GM19099 (cell line): Measurements from ENCODE around the gene PGLYRP2.

Source experiments
- POLR2A ChIP-seq: IDR thresholded peaks from 3 replicates; pipeline ENCODE4 v1.6.1; 2011; ENCODE audit warnings: low read depth; ENCODE audit not compliant: insufficient read length; ENCODE audit errors: extremely low read depth

The PGLYRP2 gene

DNA sequence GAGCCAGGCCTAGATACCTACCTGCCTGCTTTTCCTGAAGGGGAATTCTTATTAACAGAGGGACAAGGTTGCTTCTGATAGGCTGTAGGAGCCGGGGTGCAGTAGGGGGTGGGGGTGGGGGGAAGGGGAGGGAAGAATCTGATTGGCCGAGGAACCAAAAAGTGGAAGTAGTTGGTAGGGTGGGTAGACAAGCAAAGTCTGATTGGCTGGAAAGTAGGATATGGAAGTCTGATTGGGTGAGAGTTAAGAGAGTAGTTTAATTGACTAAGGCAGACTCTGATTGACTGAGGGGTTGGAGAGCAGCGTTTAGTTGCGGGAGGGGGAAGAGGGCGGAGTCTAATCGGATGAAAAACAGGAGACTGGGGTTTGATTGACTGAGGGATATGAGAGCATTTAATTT, 19.6 kb upstream of the PGLYRP2 start:
- no peak for TF ChIP-seq POLR2A

DNA sequence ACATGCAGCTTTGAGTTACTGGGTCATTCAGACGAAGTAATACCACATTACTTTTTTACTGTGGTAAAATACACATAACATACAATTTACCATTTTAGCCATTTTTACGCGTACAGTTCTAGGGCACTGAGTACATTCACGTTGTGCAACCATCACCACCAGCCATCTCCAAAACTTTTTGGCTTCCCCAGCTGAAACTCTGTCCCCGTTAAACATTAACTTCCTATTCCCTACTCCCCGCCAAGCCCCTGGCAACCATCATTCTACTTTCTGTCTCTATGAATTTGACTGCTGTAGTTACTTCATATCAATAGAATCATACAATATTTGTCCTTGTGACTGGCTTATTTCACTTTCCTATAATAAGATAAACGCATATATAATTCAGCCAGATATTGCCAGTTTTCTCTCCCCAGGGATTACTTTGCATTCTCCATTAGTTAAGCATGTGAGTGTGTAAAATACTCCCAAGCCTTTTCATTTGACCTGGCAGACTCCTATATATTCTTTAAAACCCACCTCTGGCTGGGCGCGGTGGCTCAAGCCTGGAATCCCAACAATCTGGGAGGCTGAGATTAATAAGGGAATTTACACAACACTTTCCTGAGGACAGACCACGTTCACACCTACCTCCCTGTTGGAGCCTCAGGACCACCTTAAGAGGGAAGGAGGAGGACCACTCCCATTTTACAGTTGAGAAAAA, 19.0 kb upstream of the PGLYRP2 start:
- TF ChIP-seq POLR2A: no peak

DNA sequence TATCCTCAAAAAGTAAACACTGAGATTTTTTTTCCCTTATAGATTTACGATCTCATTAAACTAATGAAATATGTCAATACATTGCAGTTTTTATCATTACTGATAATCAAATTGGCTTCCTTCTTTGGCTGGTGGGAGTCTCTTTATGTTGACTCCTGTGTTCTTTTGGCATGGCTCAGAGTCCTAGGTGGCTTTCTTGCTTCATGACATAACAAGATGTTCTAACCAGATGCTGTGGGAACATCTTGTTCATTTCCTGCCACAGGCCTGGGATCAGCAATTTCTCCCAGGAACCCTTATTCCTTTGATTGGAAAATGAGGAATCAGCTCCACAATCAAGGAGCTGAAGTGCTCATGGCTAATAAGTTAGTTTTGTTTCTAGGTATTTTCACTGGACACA, 15.8 kb upstream of the PGLYRP2 start:
- TF ChIP-seq POLR2A: no peak

DNA sequence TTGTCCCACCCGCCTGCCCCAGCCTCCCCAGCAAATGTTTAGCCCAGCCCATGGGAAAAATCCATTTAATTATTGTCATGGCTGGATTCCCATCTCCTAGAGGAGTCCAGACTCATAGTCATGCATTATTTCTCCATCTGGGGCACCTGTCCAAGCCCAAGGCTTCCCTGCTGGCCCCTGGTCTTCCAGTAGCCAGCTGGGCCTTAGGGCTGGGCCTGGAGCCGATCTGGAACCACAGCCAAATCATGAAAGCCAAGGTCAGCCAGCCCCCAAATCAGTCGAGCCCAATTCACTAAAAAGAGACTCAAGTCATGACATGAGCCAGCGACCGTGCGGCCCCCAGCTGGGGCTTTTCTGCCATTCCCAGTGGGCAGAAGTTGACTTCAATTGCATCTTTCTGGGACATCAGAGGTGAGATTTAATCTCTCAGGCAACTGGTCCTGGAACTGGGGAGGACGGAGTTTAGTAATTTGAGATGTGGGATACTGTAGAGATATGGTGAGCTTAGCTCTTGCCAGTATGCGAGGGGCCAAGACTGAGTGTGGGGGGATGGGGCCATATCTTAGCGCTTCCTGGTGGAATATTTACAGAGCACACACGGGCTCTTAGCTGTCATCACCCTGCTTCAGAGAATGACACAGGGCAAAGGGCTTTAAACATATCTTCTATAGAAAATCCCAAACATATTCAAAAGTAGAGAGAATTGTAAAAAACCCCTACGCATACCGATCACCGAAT, 9.4 kb upstream of the PGLYRP2 start:
- TF ChIP-seq POLR2A: no peak

DNA sequence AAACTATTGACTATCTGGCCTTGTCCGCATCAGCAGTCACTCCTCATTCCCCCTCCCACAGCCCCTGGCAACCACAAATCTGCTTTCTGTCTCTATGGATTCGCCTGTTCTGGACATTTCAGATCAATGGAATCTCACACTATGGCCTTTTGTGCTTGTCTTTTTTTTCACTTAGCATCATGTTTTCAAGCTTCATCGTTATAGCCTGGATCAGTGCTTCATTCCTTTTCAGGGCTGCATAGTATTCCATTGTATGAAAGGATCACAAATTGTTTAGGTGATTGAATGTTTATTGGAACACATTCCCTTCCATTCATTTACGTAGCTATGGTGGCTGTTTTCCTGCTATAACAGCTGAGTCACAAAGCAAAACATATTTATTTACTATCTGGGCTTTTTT, 7.7 kb upstream of the PGLYRP2 start:
- TF ChIP-seq POLR2A: no peak

DNA sequence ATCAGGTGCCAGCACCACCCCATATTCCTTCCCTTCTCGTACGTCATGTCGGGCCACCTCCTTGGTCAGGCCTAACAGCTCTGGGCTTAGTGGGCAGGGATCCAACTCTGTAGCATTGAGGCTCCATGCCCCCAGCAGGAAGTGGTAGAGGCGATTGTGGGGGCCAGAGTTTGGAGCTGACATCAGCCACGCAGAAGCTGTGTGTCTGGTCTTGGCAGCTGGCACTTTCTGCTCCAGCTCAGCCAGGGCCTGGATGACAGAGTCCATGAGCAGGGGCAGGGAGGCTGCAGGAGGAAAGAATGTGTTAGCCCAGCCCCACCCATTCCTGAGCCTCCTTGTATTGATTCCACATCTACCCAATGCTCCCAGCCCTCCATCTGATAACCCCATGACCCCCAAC, 3.0 kb downstream of the PGLYRP2 start:
- no peak for TF ChIP-seq POLR2A

DNA sequence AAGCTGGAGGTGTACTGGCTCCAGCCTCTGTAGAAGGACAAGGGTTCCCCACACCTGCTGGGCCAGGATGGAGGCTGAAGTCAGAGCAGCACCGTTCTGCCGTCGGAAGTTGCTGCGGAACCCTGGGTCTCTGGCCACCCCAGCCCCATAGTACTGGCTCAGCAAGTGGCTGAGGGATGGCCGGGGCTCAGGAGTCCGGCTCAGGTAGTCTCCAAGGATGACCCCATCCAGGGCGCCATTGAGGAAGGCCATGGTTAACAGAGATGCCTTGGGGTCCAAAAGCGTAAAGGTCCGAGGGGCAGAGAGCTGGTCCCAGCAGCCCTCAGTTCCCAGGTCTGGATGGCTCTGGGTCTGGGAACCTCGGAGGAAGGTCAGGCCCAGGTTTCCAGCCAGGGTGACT, 3.7 kb downstream of the PGLYRP2 start:
- no peak for TF ChIP-seq POLR2A

DNA sequence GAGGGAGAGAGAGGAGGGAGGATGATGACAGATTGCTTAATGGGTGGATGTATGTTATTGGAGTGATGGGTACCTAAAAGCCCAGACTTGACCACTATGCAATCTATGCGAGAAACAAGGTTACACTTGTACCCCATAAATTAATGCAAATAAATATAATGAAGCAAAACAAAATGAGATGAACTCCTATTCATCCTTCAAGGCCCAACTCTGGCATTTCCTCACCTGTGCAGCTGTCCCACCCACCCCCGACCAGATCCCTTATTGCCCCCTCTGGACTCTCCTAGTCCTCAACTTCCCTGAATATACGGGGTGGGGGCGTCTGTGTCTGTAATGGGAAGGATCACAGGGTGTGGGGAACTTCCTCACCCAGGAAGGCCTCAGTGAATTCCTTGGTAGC, 4.1 kb downstream of the PGLYRP2 start:
- TF ChIP-seq POLR2A: no peak

DNA sequence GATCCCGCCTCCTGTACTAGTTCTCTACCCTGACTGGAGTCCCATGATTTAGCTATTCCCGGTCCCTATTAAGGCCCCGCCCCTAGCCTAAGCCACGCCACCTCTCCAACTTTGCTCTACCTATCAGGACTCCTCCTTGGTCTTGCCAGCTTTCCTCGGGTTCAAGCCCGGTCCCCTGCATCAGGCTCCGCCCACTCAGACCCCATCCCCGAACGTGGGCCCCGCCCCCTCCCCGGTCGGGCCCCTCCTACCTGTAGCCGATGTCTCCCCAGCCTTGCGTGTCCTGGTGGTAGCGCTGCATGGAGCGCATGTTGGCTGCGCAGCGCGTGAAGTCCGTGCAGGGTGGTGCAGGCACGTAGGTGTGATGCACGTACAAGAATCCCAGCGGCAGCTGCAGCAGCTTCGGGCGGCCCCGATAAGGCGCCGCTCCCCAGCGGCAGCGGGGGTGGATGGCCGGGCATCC, 7.6 kb downstream of the PGLYRP2 start:
- TF ChIP-seq POLR2A: no peak

DNA sequence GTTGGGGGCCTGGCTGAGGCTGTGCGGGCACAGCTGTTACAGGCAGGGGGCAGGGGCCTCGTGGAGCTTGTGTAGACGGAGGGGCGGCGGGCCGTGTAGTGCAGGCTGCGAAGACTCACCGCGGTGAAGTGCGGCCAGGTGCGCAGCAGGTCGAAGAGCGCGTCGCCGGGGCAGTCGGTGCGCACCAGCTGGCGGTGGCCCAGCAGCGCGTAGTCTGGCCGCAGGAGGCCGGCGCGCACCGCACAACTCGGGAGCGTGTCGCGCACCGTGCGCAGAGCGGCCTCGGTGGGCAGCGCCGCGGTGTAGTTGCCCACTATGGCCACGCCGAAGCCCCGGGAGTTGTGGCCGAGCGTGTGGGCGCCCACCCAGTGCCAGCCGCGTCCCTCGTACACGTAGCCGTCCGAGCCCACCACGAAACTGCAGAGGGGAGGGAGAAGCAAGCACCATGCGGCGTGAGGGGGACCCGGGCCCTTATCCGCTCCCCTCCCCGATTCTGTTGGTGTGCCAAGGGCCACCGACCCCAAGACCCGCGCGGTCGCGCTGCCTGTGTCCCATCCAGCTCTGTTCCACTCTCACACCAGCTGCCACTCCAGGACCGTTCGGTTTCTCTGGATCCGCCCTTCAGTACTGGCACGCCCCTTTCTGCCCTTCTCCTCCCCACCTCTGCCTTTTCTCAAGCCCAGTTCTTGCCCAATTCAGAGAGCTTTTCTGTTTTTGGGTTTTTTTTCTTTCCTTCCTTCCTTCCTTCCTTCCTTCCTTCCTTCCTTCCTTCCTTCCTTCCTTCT, 9.6 kb downstream of the PGLYRP2 start:
- TF ChIP-seq POLR2A: no peak

DNA sequence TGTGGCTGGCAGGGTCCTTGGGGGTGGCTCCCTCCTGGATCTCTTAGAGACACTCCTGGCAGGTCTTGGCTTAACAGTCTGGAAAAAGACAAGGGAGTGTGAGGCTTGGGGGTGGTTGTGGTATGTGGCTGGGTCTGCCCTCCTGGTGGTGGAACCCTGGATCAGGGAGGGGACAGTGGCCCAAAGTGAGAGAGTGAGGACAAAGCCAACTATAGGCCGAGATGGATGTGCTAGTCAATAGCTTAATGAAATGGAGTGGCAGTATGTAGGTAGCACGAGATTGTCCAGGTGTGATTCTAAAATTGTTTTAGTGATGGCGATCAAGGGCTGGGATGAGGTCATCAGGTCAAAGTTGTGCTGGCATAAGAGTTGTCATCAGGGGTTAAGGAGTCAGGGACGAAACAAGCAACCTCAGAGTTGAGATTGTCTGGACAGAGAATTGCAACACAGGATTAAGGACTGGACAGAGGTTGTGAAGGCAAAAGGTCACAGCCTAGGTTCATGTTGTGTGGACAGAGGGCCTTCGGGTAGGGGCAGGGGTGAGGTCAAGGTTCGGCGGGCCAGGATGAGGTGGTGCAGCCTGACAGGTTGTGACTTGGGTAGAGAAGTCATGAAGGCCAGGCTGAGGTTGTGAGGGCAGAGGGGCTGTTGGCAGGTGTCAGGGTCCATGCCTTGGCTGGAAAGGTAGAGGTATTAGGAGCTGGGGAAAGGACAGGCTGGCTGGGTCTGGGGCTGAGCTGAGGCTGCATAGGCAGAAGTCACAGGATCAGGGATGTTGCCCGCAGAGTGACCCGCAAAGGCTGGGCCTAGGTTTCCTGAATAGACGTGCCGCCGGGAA, 10.4 kb downstream of the PGLYRP2 start:
- no peak for TF ChIP-seq POLR2A

DNA sequence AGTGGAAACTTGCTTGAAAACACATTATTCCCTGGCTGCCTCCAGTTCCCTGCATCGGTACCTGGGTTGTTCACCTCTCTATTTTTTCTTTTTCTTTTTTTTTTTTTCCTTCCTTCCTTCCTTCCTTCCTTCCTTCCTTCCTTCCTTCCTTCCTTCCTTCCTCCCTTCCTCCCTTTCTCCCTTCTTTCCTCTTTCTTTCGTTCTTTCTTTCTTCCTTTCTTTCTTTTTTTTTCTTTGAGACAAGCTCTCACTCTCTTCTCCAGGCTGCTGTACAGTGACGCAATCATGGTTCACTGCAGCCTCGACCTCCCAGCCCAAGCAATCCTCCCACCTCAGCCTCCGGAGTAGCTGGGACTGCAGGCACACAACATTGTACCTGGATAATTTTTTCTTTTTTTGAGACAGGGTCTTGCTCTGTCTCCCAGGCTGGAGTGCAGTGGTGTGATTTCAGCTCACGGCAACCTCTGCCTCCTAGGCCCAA, 11.5 kb downstream of the PGLYRP2 start:
- TF ChIP-seq POLR2A: no peak

DNA sequence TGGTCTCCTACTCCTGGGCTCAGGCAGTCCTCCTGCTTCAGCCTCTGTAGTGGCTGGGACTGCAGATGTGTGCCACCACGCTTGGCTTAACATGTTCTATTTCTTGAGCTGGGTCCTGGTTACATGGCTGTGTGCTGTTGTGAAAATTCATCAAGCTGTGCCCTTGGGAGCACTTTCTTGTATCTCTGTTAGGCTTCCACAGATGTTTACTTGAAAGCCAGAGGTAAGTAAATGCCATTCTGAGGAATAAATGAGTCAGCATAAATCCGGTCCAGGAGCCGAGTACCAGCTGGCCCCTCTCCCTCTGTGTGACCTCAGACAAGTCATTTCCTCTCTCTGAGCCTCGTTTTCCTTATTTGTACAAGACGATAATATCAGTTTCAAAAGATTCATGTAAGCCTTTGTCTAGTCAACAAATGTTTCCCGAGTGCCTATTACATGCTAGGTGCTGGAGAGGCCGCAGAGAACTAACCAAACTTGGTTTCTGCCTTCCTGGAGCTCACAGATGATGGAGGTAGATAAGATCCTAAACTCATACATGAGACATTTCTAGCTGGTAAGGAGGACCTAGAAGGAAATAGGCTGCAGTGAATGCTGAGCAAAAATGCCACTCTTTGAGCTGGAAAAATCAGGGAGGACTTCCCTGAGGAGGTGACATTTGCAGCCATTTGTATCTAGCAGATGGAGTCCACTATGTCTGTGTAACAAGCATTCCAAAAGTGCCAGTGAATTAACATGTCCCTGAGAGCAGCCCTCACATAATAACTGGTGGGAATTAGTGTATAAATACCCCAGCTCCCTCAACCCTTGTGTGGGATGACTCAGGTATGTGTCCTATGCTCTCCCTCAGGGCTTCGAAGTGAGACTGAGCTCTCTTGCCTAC, 12.2 kb downstream of the PGLYRP2 start:
- TF ChIP-seq POLR2A: no peak

DNA sequence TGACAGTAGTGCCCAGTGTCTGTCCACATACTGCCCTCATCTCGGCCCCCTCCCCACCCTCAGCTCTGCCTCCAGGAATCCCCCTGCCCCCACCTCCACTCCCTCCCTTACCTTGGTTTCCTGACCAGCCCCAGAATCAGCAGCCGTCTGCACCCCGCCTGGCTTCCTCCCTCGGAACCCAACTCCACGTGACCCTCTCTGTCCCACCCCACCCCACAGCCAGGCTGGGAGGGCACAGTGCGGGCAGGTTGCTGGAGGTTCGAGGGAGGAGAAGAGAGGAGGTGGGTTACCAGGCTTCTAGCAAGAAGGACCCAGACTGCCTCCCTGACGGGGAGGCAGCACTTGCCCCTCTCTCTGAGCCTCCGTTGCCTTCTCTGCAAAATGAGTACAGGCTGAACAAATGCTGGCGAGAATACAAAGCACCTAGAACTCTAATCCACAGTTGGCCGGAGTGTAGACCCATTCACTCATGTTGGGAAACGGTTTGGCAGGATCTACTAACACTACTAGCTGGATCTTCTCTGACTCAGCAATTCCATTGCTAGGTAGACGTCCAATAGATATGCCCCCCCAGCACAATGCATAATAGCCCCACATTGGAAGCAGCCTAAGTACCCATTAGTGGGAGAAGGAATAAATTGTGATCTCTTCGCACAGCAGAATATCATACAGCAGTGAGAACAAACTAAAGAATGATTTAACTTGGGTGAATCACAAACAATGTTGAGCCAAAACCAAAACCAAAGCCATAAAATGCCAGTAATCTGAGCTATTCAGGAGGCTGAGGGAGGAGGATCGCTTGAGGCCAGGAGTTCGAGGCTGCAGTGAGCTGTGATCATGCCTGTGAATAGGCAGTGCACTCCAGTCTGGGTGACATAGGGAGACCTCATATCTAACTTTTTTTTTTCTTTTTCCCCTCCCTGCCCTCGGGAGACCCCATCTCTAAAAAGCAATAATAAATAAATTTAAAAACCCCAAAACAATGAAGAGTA, 14.6 kb downstream of the PGLYRP2 start, which contains the start of gene RASAL3:
RASAL3 (minus strand) TSS at position 151 of the 992 bp plus-strand sequence. CDS start 186 bp downstream, outside the sequence.
- peak; percentile 56 for TF ChIP-seq POLR2A
